AG04449 (cell line): ENCODE data around the gene RAI1.

ENCODE experiments used
- CTCF ChIA-PET: fragments of 350-600 bp; formaldehyde crosslinking; extraction: SDS; loops from one replicate; lab custom pipeline; 2021; ENCODE audit warnings: antibody characterized with exemption; lab: Yijun Ruan, JAX
- POLR2A ChIA-PET: fragments of 400-600, 350-600 bp; formaldehyde crosslinking; extraction: SDS; loops from one replicate; lab custom pipeline; 2020; ENCODE audit warnings: antibody characterized with exemption, inconsistent platforms; lab: Yijun Ruan, JAX
- DNase-seq: peaks from one replicate; pipeline ENCODE4 v3.0.0-alpha.2; 2010; ENCODE audit warnings: low read depth, low spot score
- H3K4me3 ChIP-seq: 2 replicates; pipeline ENCODE4 v1.5.1; 2011; ENCODE audit warnings: low read depth, mild to moderate bottlenecking, control low read depth, low read length
- TF ChIP-seq, protein P1 (sequence below): IDR thresholded peaks from one replicate; pipeline ENCODE4 v1.5.1; 2011; ENCODE audit warnings: mild to moderate bottlenecking, moderate library complexity, low read length, control low read depth, inconsistent platforms; ENCODE audit not compliant: insufficient read depth; ENCODE audit errors: missing control alignments

RAI1 gene

DNA sequence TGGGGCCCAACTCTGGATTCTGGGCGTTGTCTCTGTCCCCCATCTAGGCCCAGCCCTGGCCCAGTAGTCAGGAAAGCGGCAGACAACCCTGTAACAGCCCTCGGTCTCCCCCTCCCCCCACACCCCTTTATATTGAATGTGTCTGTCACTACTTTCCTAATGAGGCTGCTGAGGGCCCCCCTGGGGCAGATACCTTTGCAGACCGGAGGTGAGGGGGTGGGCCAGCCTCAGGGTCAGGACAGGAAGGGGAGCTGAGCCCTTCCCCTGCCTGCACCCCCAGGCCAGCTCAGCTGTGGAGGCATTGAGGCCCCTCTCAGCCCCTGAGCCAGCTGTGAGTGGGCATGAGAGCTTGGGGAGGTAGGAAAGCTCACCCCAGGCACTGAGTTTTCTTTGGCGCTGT lies 17.1 kb downstream of the RAI1 start:
- no peak overlapping the region for H3K4me3 ChIP-seq
- ChIA-PET CTCF (interaction anchor here (0.6 to 1.2 kb wide), 2 partner anchors 16 to 334 kb away, joined by 3 to 4 read pairs; no protein-coding TSS in a partner anchor), POLR2A (no interaction called here)

DNA sequence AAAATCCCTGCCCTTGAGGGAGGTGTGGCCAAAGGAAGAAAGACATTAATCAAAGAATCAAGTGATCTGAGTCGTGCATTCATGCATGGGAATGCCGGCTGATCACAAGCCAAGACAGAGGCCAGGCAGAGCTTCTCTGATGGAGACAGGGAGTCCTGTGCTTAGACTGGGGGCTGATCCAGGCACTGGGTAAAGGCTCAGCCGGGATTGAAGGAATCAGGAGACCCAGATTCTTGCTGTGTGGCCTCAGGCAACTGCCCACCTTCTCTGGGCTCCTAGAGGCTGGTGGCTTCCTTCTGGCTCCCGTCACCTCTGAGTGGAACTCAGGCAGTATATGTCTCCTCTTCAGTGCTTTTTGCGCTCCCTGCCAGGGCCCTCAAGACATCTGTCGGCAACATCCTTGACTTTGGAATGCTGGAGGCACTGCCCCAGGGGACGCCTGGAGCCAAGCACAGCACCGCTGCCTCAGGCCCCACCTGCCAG lies 17.7 kb downstream of the RAI1 start:
- TF ChIP-seq, protein P1, sequence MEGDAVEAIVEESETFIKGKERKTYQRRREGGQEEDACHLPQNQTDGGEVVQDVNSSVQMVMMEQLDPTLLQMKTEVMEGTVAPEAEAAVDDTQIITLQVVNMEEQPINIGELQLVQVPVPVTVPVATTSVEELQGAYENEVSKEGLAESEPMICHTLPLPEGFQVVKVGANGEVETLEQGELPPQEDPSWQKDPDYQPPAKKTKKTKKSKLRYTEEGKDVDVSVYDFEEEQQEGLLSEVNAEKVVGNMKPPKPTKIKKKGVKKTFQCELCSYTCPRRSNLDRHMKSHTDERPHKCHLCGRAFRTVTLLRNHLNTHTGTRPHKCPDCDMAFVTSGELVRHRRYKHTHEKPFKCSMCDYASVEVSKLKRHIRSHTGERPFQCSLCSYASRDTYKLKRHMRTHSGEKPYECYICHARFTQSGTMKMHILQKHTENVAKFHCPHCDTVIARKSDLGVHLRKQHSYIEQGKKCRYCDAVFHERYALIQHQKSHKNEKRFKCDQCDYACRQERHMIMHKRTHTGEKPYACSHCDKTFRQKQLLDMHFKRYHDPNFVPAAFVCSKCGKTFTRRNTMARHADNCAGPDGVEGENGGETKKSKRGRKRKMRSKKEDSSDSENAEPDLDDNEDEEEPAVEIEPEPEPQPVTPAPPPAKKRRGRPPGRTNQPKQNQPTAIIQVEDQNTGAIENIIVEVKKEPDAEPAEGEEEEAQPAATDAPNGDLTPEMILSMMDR, result no peak
- POLR2A ChIA-PET, result no interaction called here

More for the DNA sequence above, 17.1 kb downstream of the RAI1 start:
- TF ChIP-seq, protein P1, result no peak
- no peak for DNase-seq

DNA sequence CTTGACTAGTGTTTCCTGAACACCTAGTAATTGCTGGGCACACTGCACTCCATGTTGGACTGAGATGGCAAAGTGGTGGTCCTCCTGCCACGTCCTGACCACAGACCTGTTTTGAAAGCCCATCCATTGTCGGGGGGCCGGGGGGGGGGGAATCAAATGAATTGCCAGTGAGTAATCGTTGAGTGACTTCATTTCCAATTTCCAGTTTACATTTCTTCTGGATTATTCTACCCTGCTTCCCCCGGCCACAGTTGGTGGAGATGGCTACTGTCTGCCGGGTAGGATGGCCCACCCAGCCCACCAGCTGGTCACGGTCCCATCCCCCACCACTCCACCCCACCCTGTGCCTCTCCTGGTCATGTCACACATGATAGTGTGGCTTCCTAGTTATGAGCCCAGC lies 18.2 kb downstream of the RAI1 start:
- no peak overlapping the region for H3K4me3 ChIP-seq
- TF ChIP-seq, protein P1, result no peak
- ChIA-PET CTCF (interaction anchor here (0.9 kb wide), 1 partner anchor 19 kb away, joined by 3 read pairs; the partner anchor contains the start of gene RAI1), POLR2A (no interaction called here)
- no peak for DNase-seq

More for the DNA sequence above, 17.7 kb downstream of the RAI1 start:
- no peak overlapping the region for H3K4me3 ChIP-seq
- CTCF ChIA-PET, result interaction anchor here (0.6 kb wide), 1 partner anchor 333 kb away, joined by 3 read pairs; no protein-coding TSS in a partner anchor
- no peak for DNase-seq

DNA sequence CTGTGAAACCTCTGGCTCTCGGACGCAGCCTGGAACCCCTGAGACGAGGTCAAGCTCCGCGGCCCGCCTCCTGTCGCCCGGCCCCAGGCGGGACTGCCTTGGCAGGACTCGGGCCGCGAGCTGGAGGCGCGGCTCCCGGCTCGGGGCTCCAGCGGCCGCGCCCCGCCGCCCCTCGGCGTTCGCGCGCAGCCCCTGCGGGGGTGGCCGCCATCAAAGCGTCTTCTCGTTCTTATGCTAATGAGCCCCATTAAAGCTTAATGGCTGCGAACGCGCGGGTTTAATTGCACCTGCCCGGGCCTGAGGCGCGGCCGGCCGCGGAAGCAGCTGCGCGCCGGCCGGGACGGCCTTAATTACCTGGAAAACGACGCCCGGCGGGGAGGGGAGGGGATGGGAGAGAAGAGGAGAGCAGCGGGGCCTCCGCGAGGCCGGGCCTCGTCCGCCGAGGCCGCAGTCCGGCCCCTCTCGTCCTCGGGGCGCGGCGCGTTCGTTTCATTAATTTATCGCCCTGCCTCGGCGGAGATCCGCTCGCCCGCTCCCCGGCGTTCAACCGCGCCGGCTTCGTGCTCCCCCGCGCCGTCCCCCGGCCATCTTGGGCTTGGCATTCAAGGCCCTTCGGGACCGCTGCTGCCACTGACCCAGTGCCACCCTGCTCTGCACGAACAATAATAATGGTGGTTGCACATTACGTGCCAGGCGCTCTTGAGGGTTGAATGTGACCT lies 19.2 kb downstream of the RAI1 start:
- CTCF ChIA-PET, result interaction anchor here (0.9 kb wide), 1 partner anchor 20 kb away, joined by 3 read pairs; the partner anchor contains the start of gene RAI1
- no peak for DNase-seq
- no peak overlapping the region for H3K4me3 ChIP-seq
- POLR2A ChIA-PET, result no interaction called here
- TF ChIP-seq, protein P1, result no peak

DNA sequence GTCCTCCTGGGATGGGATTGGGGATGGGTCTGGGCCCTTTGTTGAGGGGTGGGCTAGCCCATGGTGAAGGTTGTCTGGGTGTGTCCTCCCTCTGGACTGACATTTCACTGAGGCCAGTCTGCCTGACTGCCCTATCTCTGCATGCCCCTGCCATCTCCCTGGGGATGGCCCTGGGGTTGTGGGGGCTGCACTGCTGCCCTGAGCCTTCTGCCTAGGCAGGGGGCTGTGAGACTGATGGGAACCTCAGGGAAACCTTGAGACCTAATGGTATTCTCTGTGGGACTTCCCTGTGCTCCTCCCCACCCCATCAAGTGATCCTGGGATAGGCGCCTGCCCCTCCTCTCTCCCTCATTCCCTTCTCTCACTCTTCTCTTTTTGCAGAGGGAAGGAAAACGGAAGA lies 19.9 kb downstream of the RAI1 start:
- POLR2A ChIA-PET, result no interaction called here
- CTCF ChIA-PET, result interaction anchor here (1.3 kb wide), 1 partner anchor 218 kb away, joined by 3 read pairs; no protein-coding TSS in a partner anchor

More for the DNA sequence above, 19.9 kb downstream of the RAI1 start:
- no peak overlapping the region for H3K4me3 ChIP-seq
- TF ChIP-seq, protein P1, result no peak
- DNase-seq, result no peak
